AG09319 (cell line): ENCODE results near the gene PNPLA6.

Source experiments
- DNase-seq: peaks from one replicate; pipeline ENCODE4 v3.0.0-alpha.2; 2010; ENCODE audit warnings: low read depth; ENCODE audit errors: extremely low read depth
- CTCF ChIP-seq: IDR thresholded peaks from 2 replicates; pipeline ENCODE4 v1.5.1; 2011; ENCODE audit warnings: low read depth, mild to moderate bottlenecking, inconsistent platforms, low read length, moderate library complexity

PNPLA6 gene

DNA sequence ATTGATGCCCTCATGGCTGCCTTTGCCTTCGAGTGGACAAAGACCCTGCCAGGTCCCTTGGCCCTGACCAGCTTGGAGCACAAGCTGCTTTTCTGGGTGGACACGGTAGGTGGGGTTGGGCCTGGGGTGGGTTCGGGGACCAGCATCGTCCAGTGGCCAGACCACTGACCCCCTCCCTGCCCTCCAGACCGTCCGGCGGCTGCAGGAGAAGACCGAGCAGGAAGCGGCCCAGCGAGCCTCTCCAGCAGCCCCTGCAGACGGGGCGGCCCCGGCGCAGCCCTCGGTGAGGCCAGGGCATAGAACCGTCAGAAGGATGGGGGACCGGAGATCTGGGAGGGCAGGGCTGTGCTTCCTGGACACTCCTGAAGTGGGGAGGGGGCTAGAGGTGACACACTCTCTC is 70.8 kb downstream of the PNPLA6 start:
- no peak for DNase-seq
- no peak for TF ChIP-seq CTCF

DNA sequence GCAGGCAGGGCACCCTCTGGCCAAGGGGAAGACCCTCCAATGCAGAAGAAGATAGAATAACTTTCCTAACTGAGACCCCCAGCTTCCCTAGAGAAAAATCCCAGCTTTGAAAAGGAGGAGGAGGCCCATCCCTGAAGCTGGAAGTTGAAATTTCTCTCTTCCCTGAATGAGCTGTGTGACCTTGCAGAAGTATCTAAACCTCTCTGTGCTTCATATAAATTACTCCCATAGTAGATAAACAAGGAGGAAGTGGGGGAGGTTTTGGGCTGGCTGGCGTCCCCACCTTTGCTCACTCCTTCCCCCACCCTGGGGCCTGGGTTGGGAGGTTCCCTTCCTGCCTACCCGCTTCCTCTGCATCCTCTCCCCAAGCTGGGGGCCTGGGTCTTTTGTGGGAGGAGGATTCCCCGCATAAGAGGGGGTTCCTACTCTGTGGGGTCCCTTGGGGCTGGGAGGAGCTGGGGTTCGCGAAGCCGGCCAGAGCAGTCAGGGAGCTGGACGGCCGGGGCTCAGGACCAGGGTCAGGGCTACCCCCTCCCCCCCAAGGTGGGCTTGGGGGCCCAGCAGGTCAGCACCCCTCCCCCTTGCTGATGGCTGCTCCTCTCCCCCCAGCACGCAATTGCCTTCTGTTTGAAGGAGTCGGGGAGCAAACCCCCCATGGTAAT is 71.8 kb downstream of the PNPLA6 start:
- no peak for TF ChIP-seq CTCF

DNA sequence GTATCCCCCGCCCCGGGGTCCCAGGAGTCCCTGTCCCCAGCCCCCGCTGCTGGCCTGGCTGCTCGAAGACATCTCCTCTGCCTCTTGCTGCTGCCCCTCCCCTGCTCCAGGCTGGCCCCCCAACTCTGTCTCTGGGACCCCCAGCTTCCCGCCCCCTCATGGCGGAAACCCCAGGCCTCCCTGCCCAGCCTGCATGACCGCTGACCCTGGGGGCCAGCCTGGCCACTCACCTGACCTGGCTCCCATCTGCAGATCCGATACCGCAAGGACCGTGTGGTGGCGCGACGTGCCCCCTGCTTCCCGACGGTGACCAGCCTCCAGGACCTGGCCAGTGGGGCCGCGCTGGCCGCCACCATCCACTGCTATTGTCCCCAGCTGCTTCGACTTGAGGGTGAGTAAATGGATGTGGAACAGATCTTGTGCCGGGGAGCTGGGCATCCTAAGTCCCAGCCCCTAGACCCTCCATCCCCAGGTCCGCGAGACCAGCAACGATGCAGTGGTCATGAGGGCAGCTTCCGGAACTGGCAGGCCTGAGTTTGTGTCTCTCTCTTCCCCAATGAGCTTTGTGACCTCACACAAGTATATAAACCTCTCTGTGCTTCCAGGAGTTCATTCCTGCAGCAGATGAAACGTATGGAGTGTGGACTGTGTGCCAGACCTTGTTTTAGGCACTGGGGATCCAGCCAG is 72.5 kb downstream of the PNPLA6 start:
- no peak for TF ChIP-seq CTCF
- DNase-seq: no peak

More for the DNA sequence above, 71.8 kb downstream of the PNPLA6 start:
- DNase-seq: no peak

DNA sequence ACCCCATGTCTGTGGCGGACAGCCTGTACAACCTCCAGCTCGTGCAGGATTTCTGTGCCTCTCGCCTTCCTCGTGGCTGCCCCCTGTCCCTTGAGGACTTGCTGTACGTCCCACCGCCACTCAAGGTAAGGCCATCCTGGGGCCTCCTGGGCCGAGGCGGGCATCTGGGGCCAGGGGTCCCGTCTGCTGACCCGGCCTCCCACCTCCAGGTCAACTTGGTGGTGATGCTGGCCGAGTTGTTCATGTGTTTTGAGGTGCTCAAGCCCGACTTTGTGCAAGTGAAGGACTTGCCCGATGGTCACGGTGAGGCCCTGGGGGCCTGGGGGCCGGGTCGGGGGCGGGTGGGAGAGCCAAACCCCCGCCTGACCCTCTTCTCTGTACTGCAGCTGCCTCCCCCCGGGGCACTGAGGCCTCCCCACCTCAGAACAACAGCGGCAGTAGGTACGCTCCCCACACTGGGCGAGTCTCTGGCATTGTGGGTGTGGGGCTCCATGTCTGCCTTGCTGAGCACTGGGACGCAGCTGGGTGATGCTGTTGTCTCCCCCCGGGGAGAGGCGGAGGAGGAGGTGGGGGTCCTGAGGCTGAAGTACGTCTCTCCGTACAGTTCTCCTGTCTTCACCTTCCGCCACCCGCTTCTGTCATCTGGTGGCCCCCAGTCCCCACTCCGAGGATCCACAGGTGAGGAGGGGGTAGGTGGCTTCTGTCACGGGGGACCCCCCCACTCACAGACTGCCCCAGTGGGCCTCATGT is 75.1 kb downstream of the PNPLA6 start:
- TF ChIP-seq CTCF: no peak
- DNase-seq: no peak
